ENCODE measurements around the gene LPP.

The LPP gene

DNA sequence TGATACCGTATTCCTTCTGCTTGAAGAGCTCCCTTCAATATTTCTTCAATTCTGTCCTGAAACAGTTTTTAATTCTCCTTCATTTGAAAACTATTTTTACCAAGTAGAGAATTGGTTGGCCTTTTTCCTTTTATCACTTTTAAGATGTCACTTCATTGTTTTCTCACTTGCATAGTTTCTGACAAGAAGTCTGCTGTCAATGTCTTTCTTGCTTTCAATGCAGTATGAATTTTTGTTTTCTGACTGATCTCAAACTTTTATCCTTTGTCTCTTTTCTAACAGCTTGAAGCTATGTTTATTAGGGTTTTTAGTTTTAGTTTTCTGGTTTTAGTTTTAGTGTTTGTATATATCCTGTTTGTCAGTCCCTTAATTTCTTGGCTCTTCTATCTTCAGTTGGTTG lies 653.0 kb downstream of the LPP start:
- no peak for DNase-seq (ENCODE audit: low read depth)

DNA sequence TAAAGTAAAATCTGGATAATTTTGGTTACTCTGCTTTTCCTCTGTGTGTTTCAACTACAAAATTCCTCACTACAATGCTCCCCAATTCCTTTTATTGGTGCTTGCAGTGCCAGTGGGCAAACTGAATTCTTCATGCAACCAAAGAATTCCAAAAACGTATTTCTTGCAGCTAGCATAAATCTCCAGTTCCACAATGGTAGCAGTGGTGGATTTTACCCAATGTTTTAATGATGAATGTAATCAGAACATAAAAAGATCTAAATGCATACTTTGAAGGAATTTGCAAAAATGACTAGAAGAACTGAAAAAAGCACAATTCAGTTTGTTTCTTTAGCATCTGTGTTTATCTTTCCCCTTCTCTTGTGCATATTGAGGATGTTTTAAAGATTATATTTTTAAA lies 658.2 kb downstream of the LPP start:
- no peak for DNase-seq (ENCODE audit: low read depth)

DNA sequence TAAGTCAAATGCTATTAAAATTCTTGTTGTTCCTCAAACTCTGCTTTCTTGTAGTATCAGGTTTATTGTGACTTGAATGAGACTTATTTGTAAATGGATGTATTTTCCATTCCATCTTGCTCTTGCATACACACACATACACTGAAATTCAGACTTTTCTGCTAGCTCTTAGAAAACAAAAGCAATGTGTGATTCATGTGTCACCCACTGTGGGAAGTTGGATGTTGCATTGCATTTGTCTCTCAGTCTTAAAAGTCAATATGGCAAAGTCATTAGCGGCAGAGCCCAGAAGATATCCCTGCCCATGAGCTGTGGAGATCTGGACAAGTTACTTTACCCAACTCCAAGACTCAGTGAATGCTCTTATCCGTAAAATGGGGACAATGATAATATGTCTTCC lies 660.6 kb downstream of the LPP start:
- DNase-seq (ENCODE audit: low read depth): no peak

DNA sequence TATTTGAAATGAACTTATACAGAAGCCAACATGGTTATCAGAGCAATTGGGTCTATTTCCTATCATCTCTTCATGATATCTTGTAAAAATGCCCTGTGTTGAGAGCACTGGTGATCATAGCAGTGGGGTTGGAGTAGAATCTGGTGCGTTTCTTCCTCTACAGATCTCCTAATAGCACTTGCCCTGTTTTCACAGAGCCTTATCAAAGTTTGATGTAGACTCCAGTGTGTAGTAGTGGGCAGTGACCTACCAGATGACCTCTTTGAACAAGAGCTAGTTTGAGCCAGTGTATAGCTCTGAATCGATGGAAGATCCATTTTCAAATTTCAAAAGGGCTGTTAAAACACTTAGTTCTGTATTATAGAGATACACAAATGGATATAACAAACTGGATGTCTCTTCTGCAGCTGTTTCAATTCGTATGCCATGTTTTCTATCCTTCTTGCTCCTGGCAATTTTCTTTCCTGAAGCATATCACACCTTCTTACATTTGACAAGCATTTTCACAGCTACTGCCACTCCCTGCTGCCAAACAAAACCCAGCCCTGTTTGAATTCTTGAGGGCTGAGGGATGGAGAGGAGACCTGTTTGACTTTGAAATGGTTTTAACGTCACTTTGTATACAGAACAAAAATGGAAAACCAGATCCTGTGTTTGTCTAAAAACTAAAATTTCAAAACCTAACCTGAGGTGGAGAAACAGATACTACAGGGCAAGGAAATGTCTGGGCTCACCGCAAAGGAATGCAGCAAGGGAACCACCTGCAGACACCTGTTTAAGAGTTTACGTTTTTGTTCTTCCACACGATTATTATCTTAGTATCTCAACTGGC lies 663.4 kb downstream of the LPP start:
- no peak for DNase-seq (ENCODE audit: low read depth)

DNA sequence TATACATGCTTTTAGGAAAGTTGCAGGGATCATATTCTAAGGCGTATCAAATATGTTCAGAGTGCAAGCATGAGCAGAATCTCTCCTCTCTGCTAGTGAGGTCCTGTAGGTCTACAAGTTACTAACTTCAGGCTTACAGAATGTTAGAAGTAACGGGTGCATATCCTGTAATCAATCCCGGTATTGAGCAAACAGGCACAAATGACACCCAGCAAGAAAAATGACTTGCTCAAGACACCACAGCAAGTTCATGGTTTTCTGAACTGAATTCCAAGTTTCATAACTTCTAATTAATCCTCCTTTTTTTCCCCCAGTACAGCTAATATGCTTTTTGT lies 663.9 kb downstream of the LPP start:
- DNase-seq (ENCODE audit: low read depth): no peak

DNA sequence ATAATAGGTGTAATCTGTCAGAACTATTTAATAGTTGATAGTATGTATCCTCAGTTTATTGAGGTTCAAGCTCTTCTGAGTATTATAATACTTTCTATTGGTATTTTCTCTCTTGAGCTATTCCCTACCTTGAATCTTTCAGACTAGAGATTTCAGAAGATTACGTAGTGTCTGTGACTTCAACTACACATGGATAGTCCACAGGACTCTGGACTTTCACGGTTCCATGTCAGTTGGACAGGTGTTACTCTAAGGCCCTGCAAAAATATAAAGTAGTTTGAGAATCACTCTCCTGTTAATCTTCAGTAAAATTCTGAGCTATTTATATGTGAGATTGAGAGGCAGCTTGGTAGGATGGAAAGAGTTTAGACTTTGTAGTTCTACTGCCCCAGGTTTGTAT lies 664.3 kb downstream of the LPP start:
- no peak for DNase-seq (ENCODE audit: low read depth)

DNA sequence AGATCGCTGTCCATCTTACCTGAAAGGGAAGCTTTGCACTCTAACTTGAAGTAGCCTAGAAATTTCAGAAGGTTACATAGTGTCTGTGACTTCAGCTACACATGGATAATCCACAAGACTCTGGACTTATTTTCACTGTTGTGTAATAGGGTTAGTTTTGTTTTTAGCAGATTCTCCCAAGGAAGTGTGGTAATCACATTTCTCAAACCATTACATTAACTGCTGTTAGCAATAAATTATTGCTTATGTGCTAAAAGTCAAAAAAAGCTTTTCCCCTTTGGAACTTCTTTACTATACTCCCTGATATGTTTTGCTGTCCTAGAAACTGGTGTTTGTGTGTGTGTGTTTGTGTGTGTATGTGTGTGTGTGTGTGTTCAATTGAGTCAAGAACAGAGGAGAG lies 666.0 kb downstream of the LPP start:
- no peak for DNase-seq (ENCODE audit: low read depth)

DNA sequence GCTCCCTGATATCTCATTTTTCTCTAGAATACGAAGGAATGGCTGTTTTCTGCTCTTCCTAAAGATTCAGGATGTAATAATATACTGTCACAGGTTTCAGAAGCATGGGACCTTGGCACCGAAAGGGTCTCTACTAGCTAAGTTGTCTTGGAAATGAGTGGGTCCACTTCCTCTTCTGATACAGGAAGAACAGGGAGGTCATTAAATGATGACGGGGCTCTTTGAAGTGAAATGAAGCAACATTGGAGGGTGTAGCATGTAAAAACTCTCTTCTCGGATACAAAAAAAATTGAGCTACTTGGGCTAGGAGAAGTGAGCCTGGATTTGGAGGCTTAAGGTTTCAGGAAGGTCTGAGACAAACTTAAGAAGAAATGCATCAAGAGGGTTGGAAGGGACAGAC lies 668.0 kb downstream of the LPP start:
- DNase-seq (ENCODE audit: low read depth): no peak

DNA sequence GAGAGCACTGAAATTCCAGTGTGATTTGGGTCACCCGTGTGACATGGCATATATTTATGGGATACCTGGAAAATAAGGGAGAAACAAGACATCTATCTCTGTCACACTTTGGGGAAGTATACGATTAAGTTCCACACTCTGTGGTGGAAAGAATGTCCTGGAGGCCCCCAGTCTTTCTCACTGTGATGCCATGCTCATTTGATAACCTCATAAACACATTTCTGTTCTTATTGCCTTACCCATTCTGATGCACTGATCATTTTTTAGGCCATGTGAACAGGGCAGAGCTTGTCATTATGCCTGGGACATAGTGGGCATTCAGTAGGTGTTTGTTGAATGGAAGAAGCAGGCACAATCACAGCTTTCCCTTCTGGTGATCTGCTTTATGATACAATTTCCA lies 668.5 kb downstream of the LPP start:
- DNase-seq (ENCODE audit: low read depth): no peak

DNA sequence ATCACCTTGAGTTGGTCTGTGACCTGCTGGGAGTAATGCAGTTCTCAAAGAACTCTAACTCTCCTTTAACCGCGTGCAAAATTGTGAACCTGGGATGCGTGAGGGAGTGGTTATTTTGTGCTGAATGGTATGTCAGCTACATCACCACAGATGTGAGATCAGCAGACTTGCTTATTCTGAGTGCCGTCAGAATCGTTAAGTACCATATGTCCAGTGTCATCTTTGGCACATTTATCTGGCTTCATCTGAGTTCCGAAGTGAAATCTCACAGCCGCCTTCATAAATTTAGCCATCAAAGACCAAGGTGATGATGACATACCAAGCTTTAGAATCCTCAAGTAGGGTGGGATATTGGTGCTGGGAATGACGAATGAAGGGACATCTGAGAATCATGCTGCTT lies 670.6 kb downstream of the LPP start:
- no peak for DNase-seq (ENCODE audit: low read depth)

DNA sequence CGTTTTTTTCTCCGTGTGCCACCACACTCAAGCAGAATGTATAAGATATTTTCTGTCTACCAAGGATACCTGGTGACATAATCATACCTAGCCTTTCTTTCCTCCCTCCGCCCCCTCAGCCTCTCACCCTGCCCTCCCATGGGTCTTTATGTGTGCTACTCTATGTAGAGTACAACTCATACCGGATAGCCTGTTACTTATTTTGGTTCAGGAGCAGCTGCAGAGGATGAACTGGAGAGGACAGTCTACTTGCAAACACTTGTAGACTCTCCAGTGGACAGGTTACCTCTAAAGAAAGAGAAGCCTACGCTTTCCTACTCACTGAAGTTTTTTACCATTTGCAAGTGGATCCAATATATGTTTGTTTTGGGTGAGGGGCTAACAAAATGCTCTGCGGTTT lies 671.9 kb downstream of the LPP start:
- DNase-seq (ENCODE audit: low read depth): no peak

DNA sequence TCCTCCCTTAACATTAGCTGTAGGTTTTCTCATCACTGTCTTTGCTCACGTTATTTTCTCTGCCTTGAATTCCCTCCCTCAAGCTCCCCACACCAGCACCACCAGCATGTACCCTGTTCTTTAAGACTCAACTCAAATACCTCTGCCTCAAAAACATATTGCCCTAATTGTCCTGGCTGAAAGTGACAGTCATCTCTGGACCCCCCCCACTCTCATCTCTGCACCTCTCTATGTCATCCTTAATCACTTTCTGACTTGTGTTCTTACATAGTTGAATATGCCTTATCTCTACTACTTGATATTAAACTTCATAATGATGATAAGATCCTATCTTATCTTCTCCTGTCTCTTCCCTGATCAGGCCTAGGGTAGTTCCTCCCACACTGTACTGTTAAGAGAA lies 672.6 kb downstream of the LPP start:
- DNase-seq (ENCODE audit: low read depth): no peak

DNA sequence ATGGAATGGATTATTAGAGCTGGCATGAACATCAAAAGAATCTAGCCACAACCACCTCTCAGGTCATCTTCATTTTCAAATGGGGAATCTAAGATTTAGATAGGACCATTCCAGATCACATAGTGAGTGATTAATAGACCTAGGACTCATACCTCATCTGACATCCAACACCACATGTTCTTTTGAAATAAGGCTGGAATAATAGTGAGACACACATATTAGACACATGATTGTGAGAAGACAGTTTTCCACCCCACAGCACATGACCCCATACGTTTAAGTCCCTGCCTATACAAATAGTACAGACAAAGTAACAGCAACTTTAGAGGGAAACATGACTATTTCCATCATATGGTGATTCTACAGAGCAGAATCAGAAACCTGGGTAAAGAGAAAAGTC lies 673.1 kb downstream of the LPP start:
- no peak for DNase-seq (ENCODE audit: low read depth)

DNA sequence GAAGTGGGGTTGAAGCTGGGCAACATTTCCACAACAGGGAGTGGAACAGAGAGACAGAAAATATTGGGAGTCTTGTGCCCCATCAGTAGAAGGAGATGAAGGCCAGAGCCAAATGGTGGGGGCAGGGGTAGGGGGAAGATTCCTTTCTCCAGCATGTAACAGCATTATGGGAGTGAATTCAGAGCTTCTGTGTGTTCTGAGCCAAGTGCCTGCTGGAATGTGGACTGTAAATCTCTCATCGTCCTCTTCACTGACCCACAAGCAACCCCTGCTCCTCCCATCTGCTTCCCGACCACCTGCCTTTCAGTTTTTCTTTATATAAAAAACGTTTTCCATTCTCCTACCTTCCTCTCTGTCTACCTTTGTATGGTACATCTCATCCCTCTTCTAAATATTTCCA lies 673.6 kb downstream of the LPP start:
- no peak for DNase-seq (ENCODE audit: low read depth)

DNA sequence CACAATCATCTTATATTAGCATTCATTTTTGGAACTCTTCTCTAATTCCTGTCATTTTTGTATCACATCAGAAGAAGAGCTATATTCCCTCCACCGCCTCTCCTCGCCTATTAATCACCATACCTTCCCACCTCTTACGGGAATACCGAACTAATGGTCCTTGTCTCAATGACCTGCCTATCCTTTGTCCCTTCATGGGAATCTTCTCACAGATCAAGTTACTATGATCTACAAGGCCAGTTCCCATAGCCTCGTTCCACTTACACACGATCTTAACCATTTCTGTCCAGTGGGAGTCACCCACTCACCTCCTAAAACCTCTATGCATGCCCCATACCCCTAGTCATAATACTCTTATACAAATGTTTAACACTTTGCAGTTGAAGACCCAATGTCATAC lies 675.2 kb downstream of the LPP start:
- no peak for DNase-seq (ENCODE audit: low read depth)

DNA sequence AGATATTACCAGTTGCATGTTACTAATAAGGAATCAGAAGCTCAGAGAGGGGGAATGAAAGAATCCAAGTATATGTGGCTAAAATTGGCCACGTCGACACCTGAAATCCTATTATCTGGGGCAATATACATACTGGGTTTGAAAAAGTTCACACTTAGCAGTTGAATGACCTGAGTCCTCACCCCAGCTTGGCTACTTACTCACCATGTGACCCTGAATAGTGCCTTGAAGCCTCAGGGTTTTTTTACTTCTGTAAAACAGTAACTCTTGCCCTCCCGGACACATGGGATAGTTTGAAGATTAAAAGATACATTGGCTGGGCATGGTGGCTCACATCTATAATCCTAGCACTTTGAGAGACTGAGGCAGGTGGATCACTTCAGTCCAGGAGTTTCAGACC lies 675.6 kb downstream of the LPP start:
- DNase-seq (ENCODE audit: low read depth): no peak

DNA sequence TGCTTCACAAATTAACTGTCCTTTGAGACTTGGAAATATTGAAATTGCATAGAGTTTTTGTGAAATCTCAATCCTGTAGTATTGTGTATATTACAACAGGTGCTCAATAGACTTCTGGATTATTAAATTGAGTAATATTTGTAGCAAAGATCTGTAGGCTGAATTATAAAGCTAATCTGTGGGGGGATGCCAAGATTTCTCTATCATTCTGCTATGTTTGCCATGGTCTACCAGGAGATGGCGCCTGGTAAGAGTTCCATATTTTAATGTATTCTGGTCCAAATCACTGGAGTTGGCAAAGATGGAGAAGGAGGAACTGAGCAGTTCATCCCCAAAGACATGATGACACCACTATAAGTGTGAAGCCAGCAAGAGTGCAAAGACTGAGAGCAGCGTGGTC lies 676.9 kb downstream of the LPP start:
- no peak for DNase-seq (ENCODE audit: low read depth)

DNA sequence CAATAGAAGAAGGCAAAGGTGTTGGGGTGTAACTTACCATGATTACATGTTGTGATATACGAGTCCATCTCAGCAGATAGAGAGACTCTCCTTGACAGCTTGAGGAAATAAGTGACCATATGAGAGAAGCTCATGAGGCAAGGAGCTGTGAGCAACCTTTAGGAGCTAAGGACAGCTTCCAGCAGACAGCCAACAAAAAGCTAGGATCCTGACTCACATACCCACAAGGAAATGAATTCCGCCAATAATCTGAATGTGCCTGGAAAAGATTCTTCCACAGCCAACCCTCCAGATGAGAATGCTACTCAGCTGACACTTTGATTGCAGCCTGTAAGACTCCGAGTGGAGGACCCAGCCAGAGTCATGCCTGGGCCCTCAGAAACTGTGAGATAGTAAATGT lies 678.2 kb downstream of the LPP start:
- DNase-seq (ENCODE audit: low read depth): no peak

DNA sequence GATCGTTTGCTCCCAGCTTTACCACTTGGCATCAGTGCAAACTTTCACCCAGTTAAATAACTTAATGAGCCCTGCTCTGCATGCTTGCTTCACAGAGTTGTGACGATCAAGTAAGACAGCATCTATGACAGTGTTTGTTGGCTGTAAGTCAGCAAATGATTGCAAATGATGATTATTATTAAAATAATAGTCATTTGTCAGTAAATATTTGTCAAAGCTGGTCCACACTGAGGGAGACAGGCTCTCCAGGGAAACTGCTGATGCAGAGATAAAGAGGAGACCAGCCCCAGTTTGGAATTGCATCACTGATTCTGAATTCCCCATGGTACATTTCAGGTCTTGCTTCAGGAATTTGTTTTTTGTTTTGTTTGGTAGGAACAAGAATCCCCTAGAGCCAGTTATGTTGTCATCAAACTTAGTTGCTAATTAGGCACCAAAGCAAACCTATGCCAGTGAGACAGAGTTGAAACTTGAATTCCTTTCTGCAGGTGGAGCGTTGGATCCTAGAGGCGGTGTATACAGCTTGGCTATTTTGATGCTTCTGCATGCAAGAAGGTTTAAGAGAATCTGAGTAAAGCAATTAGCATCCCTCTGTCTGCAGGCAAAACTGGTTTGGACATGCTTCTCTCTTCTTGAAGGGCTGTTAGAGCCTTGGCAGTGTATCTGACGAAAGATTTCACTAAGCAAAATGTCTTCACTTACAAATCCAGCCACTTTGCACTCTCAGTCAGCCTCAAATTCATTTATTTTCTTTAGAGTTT lies 679.2 kb downstream of the LPP start:
- no peak for DNase-seq (ENCODE audit: low read depth)

DNA sequence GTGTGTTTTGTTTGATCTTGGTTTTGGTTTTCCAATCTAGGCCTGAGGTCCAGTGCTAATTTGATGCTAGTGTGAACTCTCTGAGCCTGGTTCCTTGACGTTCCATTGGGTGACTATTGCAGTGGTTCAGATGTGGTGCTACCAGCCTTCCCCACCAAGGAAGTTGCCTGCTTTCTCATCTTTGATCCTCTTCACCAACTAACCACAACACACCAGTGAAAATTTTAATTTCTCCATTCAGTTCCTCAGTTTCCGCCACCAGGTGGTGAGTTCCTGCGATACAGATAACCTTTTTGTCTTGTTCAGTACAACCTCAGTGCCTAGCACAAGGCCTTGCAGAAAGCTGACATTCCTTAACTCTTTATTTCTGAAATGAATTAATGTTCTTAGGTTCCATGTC lies 680.4 kb downstream of the LPP start:
- peak; percentile 1 for DNase-seq (ENCODE audit: low read depth)

DNA sequence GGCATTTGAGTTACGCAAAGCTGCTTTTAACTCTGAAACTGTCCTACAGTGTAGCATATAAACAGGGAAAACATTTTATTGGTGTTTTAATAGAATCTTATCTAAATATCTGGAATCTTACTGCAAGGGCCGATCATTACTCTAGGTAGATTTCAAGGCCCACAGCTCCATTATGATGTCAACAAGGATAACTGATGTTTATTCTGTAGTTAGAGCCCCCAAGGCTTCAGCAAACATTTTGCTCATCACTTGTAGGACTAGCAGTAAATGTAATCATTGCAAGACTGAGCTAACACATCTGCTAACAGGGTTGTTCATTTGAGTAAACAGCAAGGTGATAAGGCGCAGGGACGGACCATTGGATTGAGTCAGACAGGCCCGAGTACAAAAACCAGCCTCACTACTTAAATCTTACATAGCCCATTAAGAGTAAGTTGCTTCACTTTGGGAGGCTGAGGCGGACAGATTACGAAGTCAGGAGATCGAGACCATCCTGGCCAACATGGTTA lies 685.3 kb downstream of the LPP start:
- DNase-seq (ENCODE audit: low read depth): no peak

DNA sequence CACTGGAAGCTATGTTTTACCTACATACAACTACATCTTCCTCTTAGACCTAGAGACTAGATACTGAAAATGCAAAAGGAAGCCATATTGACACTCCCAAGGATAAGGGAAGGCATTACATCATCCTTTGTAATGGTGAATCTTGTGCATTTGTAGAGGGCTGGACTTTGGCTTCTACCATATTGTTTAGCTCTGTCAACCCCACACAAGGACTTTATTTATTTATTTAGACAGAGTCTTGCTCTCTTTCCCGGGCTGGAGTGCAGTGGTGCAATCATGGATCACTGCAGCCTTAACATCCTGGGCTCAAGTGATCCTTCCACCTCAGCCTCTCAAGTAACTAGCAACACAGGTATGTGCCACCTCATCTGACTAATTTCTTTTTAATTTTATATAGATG lies 686.3 kb downstream of the LPP start:
- DNase-seq (ENCODE audit: low read depth): no peak

DNA sequence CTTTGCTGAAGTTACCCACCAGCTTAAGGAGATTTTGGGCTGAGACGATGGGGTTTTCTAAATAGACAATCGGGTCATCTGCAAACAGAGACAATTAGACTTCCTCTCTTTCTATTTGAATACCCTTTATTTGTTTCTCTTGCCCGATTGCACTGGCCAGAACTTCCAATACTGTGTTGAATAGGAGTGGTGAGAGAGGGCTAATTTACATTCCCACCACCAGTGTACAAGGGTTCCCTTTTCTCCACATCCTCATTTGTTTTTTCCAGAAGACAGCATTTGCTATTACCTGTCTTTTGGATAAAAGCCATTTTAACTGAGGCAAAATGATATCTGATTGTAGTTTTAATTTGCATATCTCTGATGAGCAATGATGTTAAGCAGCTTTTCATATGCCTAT lies 687.9 kb downstream of the LPP start:
- no peak for DNase-seq (ENCODE audit: low read depth)

DNA sequence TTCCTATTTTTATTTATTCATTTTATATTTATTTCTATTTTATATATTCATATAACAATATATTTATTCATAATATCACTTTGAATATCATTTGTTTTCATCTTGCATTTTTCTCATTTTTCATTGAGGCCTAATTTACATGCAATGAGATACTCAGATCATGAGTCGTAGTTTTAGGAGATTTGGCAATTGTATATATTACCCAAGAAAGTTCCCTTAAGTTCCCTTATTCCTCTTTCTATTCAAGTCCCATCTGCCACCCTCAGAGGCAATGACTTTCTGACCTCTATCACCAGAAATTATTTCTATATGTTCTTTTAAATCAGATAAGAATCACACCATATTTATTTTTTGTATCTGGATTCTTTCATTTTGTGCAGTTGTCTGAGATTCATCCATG lies 688.7 kb downstream of the LPP start:
- no peak for DNase-seq (ENCODE audit: low read depth)

Measured in activated gamma-delta T cell treated with anti-CD3 and anti-CD28 coated beads, Interleukin-2, amount 50 U/mL, for 16 hours (primary cell).